ENCODE data around the gene GPNMB.
A peak's percentile ranks its signal among the peaks of the same experiment; 100 is the strongest.

GPNMB gene

DNA sequence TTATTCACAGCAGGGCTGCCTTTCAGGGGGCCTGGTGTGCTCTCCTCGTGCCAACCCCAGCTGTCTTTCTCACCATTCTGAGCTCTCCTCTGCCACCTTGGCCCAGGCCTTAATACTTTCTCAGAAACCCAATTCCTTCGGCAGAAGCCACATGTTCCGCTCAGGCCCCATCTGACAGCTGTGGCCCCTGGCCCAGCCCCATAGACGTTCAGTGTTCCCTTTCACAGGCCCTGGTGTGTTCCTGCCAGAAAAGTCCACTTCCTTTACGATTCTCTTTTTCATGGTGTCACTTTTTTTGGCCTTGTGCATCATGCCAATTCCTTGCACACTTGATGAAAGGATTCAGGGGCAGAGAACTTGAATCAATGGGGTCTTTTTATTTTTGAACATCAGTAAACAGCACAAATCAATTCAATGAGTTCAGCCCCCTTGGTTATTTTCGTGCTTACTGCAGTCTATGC lies 15.9 kb upstream of the GPNMB start:
- DNase-seq (ENCODE audit: low read depth in 2 of 2), result no peak

DNA sequence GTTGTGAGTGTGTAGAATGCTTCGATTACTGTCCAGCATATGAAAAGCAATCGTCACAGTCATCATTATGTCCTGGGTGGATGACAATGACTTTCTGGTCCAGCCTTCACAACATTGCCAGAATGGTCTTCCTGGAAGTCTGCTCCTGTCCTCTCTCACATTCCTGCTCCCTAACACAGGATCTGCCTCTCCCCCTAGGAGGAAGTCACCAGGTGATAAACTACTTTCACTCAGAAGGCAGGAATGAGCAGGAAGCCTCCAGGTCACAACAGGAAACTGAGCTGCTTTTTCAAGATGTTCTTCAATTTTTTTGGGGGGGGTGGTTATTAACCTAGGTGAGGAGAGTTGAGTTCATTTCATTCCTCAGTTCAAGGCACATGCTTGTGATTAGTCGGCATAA lies 13.6 kb upstream of the GPNMB start:
- no peak for DNase-seq (ENCODE audit: low read depth in 2 of 2)

DNA sequence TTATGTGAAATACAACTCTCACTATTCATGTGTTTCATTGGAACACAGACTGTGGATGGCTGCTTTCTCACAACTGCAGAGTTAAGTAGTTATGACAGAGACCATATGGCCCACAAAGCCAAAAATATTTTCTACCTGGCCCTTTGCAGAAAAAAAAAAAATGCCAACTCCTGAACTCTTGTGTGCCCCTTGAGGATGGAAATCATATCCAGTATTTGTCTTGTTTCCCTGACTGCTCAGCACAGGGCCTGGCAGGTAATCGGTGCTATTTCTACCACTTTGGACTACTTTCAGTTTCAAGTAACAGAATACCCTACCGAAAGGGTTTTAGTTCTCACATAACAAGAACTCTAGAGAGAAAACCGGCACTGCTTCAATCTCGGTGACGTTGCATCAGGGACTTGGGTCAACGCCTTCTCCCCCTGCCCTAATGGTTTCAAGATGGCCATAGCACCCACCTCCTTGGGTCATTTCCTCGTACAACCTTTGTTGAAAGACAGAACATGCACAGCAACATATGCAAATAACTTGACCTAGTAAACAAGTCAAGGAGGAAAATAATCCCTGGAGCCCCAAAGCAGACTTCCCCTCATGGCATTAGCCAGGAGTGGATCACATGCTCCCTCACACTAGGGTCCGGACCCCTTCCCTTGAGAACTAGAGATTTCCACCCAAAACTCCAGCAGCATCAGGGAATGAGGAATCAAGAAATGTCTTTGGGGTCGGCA lies 11.8 kb upstream of the GPNMB start:
- DNase-seq (ENCODE audit: low read depth in 2 of 2), result no peak

DNA sequence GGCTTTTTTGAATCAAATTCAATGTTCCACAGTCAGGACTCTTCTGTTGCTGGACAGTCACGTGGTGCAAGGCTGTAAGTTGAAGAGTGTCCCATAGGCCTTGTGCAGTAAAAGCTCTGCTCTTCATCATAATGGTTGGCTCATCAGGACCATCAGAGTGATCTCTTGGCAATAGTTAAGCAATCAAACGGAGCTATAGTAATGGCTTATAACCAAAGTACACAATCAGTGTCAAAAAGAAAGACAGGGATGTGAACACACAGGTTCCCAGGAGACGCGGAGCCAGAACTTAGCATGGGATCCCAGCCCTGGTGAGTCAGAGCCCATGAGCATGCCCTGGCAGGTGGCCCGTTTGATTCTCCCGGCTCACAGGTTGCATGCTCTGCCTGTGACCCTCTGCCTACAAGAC lies 10.8 kb upstream of the GPNMB start:
- no peak for DNase-seq (ENCODE audit: low read depth in 2 of 2)

DNA sequence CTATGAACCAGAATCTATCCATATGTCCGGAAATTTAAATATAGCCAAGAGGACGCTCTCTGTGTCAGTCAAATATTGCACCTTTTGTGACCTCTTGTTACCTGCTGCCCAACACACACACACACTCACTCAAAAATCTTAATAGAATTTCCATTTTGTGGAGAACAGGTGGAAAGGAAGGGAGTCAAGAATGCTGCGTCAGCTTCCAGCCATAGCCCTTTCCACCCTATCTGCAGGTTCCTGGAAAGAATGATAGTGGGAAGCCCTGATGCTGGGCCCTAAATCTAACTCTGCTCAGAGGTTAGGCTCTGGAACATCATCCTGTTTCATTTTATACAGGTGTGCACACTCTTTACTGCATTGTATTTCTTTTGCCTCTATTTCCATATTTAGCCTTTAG lies 9.6 kb upstream of the GPNMB start:
- DNase-seq (ENCODE audit: low read depth in 2 of 2), result no peak

DNA sequence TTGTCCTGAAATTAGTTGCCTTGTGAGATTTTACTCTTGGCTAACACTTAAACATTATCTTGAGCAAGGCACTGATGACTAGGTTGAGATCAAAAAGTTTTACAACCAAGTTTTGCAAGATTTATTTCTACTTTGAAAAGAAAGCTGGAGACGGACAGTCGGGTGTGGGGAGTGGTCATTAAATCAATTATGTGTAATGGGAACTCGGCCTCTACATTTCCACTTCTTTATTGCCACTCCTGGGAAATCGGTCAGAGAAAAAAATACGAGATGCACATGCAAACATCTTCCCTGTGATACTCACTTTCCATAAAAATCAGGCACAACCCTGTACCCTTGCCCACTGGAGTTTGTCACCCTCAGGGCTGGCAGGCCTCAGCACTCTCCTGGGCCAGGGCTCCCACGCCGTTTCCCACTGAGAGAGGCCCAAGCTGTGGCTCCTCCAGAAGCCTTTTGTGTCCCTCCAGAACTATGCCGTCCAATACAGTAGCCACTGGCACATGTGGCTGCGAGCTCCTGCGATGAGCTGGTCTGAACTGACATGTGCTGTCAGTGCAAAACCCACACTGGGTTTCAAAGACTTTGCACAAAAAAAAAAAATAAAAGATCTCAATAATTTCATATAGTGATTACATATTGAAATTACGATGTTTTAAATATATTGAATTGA lies 7.5 kb upstream of the GPNMB start:
- DNase-seq (ENCODE audit: low read depth in 2 of 2), result no peak

DNA sequence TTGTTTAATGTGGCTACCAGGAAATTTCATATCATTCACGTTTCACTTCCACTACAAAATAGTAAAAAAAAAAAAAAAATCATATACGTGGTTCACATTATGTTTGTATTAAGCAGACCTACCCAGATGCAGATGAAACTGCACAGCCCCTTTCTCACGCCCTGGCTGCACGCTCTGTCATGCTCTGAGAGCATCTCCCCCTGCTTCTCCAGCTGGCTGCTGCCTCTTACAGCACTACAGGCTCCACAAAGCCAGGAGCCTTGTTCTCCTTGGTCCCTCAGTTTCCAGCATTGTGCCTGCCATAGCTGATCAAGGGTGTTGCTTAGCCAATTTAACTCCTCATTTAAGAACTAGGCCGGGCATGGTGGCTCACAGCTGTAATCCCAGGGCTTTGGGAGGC lies 6.9 kb upstream of the GPNMB start:
- no peak for DNase-seq (ENCODE audit: low read depth in 2 of 2)

DNA sequence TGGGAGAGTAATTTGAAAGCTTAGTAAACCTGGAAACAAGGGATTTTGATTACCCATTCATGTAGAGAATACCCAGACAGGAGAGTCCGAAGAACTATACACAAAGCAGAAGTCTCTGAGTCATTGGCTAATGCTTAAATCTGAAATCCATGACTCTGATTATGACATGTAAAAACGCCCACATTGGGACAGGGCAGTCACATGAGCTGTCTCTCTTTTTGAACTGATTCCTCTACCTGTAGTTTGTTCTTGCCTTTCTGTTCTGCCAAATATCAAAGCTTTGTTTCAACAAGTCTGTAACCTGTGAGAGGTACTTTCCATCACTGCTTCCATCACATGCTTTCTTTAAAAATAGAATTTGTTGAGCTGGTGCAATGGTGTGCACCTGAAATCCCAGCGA lies 4.3 kb upstream of the GPNMB start:
- DNase-seq (ENCODE audit: low read depth in 2 of 2), result no peak

DNA sequence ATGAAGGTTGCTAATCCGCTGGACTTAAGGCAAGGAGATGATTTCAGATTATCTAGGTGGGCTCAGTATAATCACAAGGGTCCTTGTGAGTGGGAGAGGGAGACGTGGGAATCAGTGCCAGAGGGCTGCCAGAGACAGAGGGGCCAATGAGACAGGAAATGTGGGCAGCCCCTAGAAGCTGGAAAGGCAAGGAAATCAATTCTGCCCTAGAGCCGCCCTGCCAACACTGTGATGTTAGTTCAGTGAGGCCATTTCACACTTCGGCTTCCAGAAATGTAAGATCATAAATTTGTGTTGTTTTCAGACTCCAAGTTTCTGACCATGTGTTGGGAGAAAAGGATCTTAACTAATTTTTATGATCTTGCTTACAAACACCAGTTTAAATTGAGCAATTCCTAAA lies 3.6 kb upstream of the GPNMB start:
- no peak for DNase-seq (ENCODE audit: low read depth in 2 of 2)

DNA sequence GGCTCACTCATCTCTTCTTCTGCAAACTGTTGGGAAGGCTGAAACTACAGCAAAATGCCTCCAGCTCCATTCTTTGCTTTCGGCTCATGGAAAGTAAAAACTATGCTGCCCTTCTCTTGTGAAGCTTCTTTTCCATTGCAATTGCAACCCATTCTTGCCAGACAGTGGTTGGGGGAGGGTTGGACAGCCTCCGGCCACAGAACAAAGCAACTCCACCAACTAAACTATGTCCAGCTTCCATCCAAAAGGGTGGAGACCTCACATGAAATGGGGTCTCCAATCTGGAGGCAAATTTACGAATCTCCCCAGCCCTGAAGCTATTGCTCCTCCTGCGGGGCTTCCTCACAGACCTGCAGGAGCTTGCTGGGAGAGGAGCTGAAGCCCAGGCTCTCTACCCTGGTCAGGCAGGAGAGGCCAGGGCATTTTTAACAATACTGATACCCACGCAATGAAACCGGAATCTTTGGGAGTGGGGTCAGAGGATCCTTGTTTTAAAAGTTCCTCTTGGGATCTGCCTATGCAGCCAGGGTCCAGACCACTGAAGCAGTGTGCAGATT lies 549 bp downstream of the GPNMB start:
- DNase-seq (ENCODE audit: low read depth in 2 of 2), result no peak

DNA sequence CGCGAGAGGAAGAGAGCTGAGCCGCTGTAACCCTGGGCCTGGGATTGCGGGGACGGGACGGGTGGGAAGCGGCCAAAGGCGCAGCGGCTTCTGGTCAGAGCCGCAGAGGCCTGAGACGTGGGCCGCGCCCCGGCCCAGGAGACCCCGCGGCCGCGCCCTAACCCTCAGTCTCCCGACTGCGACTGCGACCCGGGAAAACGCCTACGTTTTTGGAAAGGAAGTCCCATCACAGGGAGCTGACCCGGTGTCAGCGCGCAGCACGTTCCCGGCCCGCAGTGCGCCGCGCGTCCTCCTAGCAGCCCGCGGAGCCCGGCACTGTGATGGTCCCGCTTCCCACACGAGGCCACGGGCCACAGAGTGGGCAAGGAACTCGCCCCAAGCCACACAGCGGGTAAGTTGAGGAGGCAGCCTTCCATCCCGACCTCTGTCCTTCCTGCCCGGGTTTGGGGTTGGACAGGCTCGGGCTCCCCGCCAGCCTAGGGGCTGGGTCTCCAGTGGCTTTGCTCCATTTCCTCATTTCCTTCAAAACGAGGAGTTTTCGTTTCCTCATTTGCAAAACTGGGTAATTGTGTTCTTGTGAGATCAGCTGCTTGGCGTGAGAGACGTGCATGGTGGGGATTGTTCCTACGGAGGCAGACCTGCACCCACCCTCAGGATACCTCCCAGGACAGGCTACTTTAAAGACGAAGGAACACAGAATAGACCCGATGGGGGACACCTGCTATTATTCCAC lies 1.2 kb downstream of the GPNMB start:
- no peak for DNase-seq (ENCODE audit: low read depth in 2 of 2)

DNA sequence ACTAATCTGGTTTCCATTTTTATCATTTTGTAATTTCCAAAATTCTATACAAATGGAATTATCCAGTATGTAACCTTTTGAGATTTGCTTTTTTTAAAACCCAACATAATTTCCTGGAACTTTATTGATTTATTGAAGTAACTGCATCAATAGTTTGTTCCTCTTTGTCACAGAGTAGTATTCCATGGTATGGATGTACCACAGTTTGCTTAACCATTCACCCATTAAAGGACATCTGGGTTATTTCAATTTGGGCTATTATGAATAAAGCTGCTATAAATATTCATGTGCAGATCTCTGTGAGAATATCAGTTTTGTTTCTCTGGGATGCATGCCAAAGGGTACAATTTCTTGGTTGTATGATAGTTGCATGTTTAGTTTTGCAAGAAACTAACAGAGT lies 2.9 kb downstream of the GPNMB start:
- DNase-seq (ENCODE audit: low read depth in 2 of 2), result no peak

DNA sequence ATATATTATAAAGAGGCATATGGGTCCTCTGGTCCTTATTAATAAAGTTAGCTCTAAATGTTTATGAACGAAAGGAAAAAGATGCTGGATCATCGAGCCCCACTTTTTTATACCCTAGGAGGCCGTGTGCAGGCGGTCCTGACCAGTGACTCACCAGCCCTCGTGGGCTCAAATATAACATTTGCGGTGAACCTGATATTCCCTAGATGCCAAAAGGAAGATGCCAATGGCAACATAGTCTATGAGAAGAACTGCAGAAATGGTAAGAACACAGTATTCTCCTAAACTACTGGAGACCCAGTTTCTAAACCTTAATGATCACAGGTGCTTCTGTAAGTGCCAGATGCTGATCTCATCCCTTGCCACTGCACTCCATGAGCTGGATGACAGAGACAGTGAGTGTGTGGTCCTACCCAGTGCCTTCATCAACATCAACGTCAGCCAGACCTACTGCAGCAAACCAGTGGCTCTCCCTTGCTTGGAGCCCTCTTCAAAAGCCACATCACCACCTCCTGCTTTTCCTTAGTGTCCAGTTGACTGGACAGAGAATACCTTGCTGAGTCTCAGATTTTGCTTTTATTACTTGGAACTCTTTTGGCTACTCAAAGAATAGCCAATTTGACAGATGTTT lies 7.6 kb downstream of the GPNMB start:
- DNase-seq (ENCODE audit: low read depth in 2 of 2), result no peak

DNA sequence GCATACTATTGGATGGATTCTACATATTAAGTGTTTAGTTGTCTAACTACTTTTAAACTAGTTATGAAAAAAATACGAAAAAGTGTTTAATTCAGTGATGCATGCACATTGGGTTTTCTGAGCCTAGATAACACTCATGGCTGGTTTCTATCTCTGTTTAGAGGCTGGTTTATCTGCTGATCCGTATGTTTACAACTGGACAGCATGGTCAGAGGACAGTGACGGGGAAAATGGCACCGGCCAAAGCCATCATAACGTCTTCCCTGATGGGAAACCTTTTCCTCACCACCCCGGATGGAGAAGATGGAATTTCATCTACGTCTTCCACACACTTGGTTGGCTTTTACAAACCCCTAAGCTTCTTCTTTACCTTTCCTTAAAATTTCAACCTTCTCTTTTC lies 10.2 kb downstream of the GPNMB start:
- no peak for DNase-seq (ENCODE audit: low read depth in 2 of 2)

DNA sequence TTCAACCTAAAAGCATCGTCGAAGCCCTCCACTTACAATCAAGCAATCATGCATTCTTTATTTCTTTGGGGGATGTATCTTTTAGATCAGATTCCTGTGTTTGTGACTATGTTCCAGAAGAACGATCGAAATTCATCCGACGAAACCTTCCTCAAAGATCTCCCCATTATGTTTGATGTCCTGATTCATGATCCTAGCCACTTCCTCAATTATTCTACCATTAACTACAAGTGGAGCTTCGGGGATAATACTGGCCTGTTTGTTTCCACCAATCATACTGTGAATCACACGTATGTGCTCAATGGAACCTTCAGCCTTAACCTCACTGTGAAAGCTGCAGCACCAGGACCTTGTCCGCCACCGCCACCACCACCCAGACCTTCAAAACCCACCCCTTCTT lies 13.8 kb downstream of the GPNMB start:
- DNase-seq (ENCODE audit: low read depth in 2 of 2), result no peak

DNA sequence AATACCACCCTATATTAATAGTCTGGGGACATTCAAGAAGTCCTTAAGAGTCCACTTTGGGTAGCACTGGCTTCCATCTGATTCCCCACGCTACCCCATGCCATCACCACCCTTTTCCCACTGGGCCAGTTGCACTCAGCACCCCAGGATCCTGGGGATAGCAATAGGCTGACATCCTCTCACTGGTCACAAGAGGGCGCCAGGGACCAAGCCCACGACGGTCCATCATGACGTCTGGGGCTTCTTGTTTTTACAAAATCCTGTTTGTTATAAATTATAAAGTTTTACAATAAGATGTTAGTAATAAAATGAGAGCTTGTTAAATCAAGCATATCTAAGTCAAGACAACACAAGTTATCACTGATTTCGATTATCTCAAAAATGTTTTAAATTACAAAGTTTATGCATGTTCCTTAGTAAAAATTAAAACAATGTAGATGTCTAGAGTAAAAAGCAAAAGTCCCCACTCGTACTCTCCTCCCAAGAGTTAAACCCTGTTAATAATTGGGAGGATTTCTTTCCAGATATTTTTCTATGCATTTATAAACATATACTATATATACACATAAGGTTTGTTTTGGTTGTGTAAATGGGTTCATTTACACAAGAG lies 15.4 kb downstream of the GPNMB start:
- peak; percentile 30 to 60 for DNase-seq (ENCODE audit: low read depth in 2 of 2)

DNA sequence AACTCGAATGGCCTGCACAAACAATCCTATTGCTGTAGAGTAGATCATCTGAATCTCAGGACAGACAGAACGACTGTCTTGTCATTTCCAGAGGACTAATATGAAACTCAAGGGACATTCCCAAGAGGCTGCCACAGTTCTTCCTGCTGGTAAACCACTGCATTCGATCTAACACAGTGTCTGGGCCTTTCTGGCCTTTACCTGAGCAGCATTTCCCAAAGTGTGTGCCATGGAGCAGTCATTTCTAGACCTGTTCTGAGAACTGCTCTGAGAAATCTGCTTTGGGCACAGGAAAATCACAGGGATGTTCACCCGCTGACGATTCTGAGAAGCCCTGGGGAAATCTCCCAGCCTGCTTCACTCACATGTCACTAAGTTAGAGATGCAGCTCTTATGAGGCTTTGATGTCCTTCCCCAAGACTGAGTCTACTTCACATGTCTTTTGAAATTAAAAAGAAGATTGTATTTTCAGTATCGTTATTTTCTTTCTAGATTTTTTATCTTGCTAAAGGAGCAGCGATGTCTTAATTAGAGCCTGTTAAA lies 18.4 kb downstream of the GPNMB start:
- DNase-seq (ENCODE audit: low read depth in 2 of 2), result no peak

DNA sequence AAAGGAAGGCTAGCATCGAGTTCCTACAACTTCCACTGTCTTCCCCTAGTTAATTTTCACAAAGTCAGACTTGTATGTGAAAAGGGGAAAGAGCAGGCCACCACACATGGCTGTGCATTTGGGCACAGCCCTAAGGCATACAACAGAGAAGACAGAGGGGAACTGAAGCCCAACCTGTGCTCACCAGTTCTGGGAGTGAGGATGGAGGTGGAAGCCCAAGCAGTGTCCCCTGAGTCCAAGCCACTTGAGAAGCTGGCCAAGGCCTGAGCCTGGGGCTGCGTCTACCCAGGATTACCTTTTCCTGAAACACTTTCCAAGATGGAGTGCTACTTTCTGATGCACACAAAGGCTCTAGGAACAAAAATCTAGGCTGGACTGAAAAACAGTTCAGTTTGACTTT lies 20.3 kb downstream of the GPNMB start:
- no peak for DNase-seq (ENCODE audit: low read depth in 2 of 2)

DNA sequence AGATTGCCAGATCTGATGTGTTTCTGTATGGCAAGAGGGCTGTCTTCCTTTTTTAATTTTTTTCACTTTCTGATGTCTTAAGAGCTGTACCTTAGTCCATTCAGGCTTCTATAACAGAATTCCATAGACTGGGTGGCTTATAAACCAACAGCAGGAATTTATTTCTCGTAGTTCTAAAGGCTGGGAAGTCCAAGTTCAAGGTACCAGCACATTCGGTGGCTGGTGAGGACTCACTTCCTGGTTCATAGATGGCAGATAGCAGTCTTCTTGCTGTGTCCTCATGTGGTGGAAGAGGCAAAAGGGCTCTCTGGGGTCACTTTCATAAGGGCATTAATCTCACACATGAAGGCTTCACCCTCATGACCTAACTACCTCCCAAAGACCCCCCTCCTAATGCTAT lies 20.8 kb downstream of the GPNMB start:
- no peak for DNase-seq (ENCODE audit: low read depth in 2 of 2)

DNA sequence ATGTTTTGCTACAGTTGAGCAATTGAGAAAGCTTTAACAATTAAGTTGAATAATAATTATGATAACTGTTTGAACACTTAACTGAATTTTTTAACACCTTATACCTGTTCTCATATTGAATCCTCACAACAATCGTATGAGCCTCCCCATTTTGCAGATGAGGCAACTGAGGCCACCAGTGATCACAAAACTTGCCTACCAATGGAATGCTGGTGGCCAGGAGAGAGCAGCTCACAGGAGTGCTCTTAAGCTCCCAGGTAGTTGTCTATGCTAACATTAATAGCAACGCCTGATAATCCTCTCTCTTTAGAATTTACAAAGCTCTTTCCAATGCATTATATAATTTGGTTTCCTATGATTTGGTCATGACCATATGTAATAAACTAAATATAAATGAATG lies 21.6 kb downstream of the GPNMB start:
- DNase-seq (ENCODE audit: low read depth in 2 of 2), result no peak

DNA sequence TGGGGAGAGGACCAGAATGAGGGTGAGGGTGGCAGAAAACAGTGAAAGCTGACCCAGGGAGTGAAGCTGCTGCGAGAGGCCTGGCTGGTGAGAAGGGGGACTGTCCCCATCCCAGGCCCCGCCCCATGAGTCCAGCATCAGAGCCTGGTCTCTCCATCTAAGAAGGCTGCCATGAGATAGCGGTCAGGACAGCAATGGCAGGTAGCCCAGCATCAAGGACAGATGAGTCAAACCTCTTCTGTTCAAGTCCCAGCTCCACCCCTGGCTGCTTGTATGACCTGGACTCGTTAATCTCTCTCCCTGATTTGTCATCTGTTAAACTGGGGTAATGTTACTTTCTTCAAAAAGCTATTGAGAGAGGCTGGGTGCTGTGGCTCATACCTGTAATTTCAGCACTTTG lies 22.2 kb downstream of the GPNMB start:
- DNase-seq (ENCODE audit: low read depth in 2 of 2), result no peak

DNA sequence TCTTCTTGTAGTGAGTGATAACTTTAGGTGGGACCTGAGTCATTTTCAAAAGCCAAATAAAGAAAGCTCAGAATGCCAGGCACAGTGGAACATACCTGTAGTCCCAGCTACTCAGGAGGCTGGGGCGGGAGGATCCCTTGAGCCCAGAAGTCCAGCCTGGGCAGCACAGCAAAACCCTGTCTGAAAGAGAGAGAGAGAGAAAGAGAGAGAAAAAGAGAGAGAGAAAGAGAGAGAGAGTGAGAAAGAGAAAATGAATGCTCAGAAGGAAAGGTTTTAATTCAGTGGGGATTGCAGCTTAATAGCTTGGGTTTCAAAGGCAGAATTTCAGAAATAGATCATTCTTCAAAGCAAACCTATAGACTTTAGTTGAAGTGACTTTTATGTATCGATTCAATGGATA lies 25.7 kb downstream of the GPNMB start:
- DNase-seq (ENCODE audit: low read depth in 2 of 2), result no peak

Data from stimulated activated CD4-positive, alpha-beta T cell treated with anti-CD3 and anti-CD28 coated beads, Interleukin-15, amount 100 ng/mL, for 48 hours (primary cell).